Cerebellar nuclear complex (tissue), 1 donor: ENCODE data around the gene C3orf52.
"Not testable (repeated sequence)": the region's sequence is repeated elsewhere in the genome, so short reads cannot be mapped to it uniquely, and the experiment has no call there.

Experiments used
- DNase-seq, 2 experiments: peaks; one replicate each; lab custom pipeline; 2025; lab: John Stamatoyannopoulos, UW

Gene C3orf52

GRCh38 chr3:112086076-112086854 is at the start of gene C3orf52:
Gene C3orf52 (plus strand): TSS chr3:112086389. CDS start chr3:112086408, 19 bp downstream.
- no peak for DNase-seq

GRCh38 chr3:112037194-112037593 is 49.0 kb upstream of the C3orf52 start:
- DNase-seq, result not testable (repeated sequence)

GRCh38 chr3:112038863-112039262 is 47.3 kb upstream of the C3orf52 start:
- DNase-seq, result no peak

- DNase-seq, result no peak
Measured at GRCh38 chr3:112041321-112041720, 44.9 kb upstream of the C3orf52 start.

GRCh38 chr3:112042842-112043280 is 43.3 kb upstream of the C3orf52 start:
- no peak for DNase-seq

- peak in 1 of 2 experiments; percentile 3 for DNase-seq
Measured at GRCh38 chr3:112043621-112044201, 42.5 kb upstream of the C3orf52 start.

GRCh38 chr3:112046599-112046998 is 39.6 kb upstream of the C3orf52 start:
- DNase-seq, result no peak

GRCh38 chr3:112047264-112047663 is 38.9 kb upstream of the C3orf52 start:
- DNase-seq, result no peak

GRCh38 chr3:112048911-112049310 is 37.3 kb upstream of the C3orf52 start:
- DNase-seq, result no peak

- no peak for DNase-seq
Measured at GRCh38 chr3:112053229-112053628, 33.0 kb upstream of the C3orf52 start.

GRCh38 chr3:112056451-112056929 is 29.7 kb upstream of the C3orf52 start:
- DNase-seq, result no peak

GRCh38 chr3:112059497-112059896 is 26.7 kb upstream of the C3orf52 start:
- DNase-seq, result no peak

GRCh38 chr3:112061152-112061551 is 25.0 kb upstream of the C3orf52 start:
- DNase-seq, result no peak

- DNase-seq, result not testable (repeated sequence)
Measured at GRCh38 chr3:112072387-112073060, 13.7 kb upstream of the C3orf52 start.

GRCh38 chr3:112074006-112074405 is 12.2 kb upstream of the C3orf52 start:
- DNase-seq, result no peak

- DNase-seq, result no peak
Measured at GRCh38 chr3:112074616-112075497, 11.3 kb upstream of the C3orf52 start.

- DNase-seq, result no peak
Measured at GRCh38 chr3:112078125-112079083, 7.8 kb upstream of the C3orf52 start.

- DNase-seq, result no peak
Measured at GRCh38 chr3:112083239-112083638, 3.0 kb upstream of the C3orf52 start.

GRCh38 chr3:112084980-112085705 is 1.0 kb upstream of the C3orf52 start:
- DNase-seq, result no peak

GRCh38 chr3:112085735-112086075 is 484 bp upstream of the C3orf52 start:
- no peak for DNase-seq
